ENCODE results near the gene NET1.

GRCh38 chr10:5365928-5366327 is 46.4 kb upstream of the NET1 start:
- TF ChIP-seq POLR2A (IDR thresholded peaks at IDR 0.05) (no peak), CTCF (IDR thresholded peaks at IDR 0.05 in 8 of 11, conservative IDR thresholded peaks at IDR 0.05 in 3 of 11) (no peak), POLR2AphosphoS5 (IDR thresholded peaks at IDR 0.05) (no peak)
